NCI-H1694 treated with DMSO at 0.1 percent for 48 hours (cell line): Measurements from ENCODE around the gene TACC2.

Source experiments
- DNase-seq: peaks from one replicate; lab custom pipeline; 2025; lab: John Stamatoyannopoulos, UW

Gene TACC2

GRCh38 chr10:122252805-122253204 is 263.8 kb downstream of the TACC2 start:
- DNase-seq, result no peak

- DNase-seq, result no peak
Measured at GRCh38 chr10:122253605-122254004, 264.6 kb downstream of the TACC2 start.

- DNase-seq, result no peak
Measured at GRCh38 chr10:122254831-122255230, 265.9 kb downstream of the TACC2 start.

GRCh38 chr10:122255509-122256301 is 266.7 kb downstream of the TACC2 start:
- no peak for DNase-seq

- no peak for DNase-seq
Measured at GRCh38 chr10:122257041-122257440, 268.1 kb downstream of the TACC2 start.

GRCh38 chr10:122258136-122259074 is 269.4 kb downstream of the TACC2 start:
- no peak for DNase-seq

- DNase-seq, result no peak
Measured at GRCh38 chr10:122259075-122259466, 270.1 kb downstream of the TACC2 start.

GRCh38 chr10:122261584-122261983 is 272.6 kb downstream of the TACC2 start:
- no peak for DNase-seq

GRCh38 chr10:122263971-122264370 is 275.0 kb downstream of the TACC2 start:
- no peak for DNase-seq

GRCh38 chr10:122264436-122264835 is 275.5 kb downstream of the TACC2 start:
- no peak for DNase-seq

GRCh38 chr10:122264931-122265330 is 276.0 kb downstream of the TACC2 start:
- DNase-seq, result no peak

- DNase-seq, result no peak
Measured at GRCh38 chr10:122265896-122266295, 276.9 kb downstream of the TACC2 start.

- peak; percentile 3 for DNase-seq
Measured at GRCh38 chr10:122267849-122268737, 279.1 kb downstream of the TACC2 start.

- DNase-seq, result no peak
Measured at GRCh38 chr10:122269059-122269687, 280.2 kb downstream of the TACC2 start.

GRCh38 chr10:122271076-122271475 is 282.1 kb downstream of the TACC2 start, which contains the start of gene BTBD16:
BTBD16 (plus strand) TSS chr10:122271296; CDS start chr10:122275082, 3,786 bp downstream.
- DNase-seq, result no peak

- no peak for DNase-seq
Measured at GRCh38 chr10:122273966-122274545, 285.1 kb downstream of the TACC2 start.

GRCh38 chr10:122276611-122277208 is 287.7 kb downstream of the TACC2 start:
- no peak for DNase-seq

GRCh38 chr10:122277526-122278136 is 288.7 kb downstream of the TACC2 start:
- DNase-seq, result no peak

- no peak for DNase-seq
Measured at GRCh38 chr10:122279725-122280141, 290.8 kb downstream of the TACC2 start.

GRCh38 chr10:122280156-122280555 is 291.2 kb downstream of the TACC2 start:
- DNase-seq, result no peak
